ENCODE measurements around the gene DICER1.
"Not testable (repeated sequence)": the region's sequence is repeated elsewhere in the genome, so short reads cannot be mapped to it uniquely, and the experiment has no call there.

The DICER1 gene

GRCh38 chr14:95147597-95147996 is 9.7 kb downstream of the DICER1 start:
- no peak for DNase-seq

DNA sequence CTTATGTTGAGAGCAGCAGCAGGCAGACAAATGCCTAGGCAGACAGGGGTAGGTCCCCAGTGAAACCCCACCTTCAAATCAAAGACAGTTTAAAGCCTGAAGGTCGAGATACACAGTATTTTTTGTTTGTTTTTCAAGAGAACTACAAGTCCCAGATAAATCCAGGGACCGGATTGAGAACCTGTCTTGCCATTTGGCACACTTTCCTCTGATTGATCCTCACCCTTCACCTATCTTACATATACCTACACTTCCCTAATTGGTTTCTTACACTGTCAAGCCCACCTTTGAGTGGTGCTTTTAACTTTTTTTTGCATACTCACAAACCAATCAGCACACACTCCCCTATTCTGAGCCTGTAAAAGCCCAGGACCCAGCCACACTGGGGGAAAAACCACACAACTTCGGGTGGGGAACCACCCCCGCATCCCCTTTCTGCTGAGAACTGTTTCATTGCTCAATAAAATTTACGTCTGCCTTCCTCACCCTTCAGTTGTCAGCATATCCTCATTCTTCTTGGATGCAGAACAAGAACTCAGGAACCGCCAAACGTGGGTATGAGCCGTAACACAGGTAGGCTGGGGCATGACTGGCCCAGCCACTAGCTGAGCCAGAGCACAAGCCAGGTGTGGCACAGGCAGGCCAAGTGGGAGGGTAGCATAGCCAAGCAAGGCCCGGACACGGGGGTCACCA is 11.1 kb downstream of the DICER1 start:
- no peak for DNase-seq

DNA sequence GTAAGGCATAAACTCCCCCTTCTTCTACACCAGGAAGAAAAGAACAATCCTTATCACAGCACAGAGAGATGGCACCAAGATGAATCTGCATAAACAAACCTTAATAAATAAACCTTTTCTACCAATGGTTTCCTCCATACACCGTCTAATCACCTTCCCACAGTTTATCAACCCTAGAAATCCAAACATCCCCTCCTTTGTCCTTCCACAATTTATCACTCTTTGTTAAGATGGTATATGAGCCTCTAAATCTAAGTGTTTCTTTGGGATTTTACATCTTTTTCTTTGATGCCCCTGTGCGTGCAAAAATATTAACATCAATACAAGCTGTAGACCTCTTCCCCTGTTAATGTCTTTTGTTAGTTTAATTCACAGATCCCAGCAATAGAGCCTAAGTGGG is 12.5 kb downstream of the DICER1 start:
- DNase-seq: no peak

GRCh38 chr14:95143808-95144620 is 13.3 kb downstream of the DICER1 start:
- no peak for DNase-seq

DNA sequence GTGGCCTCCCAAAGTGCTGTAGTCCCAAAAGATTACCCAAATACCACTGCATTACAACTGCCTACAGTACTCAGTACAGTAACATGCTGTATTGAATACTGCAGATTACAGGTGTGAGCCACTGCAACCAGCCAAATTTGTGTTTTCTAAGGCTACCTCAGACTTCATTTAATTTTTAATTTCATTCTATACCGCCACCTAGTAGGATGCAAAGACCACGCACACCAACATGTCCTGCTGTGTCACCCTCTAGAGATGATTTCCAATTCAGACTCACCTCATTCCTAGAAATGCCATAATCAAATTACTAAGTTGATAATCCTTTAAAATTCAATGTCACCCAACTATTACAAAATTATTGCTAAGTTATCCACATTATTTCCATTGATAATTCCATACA is 15.1 kb downstream of the DICER1 start:
- DNase-seq: no peak

DNA sequence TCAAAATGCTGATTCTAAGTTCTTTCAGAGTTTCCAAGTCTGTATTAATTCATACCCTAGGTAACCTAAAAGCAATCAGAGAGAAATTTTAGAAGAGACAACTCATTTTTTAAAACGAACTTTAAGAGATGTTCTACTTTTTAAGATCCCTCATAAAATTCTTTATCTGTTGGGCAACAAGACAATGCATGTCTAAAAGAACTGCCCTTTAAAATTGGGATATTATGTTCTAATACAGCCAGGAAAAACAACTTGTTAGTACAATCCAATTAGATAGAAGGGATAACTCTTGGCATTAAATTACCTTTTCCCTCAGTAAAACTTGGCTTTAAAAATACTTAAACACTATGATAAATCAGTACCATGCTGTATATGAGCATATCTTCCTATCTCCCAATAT is 15.6 kb downstream of the DICER1 start:
- DNase-seq: no peak

- no peak for DNase-seq
Measured at GRCh38 chr14:95140060-95140858, 17.1 kb downstream of the DICER1 start.

DNA sequence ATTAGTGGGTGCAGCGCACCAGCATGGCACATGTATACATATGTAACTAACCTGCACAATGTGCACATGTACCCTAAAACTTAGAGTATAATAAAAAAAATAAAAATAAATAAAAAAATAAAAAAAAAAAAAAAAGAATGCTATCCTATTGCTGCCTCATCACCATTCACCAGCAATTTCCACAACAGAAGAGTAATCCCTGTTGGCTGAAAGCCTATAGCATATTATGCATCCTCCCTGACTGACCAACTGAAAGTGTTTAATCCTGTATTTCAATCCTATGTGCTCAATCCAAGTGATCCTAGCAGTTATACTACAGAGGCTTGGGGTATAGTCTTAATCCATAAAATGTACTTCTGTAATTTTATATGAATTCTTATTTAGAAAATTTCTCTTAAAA is 18.5 kb downstream of the DICER1 start:
- DNase-seq: no peak

DNA sequence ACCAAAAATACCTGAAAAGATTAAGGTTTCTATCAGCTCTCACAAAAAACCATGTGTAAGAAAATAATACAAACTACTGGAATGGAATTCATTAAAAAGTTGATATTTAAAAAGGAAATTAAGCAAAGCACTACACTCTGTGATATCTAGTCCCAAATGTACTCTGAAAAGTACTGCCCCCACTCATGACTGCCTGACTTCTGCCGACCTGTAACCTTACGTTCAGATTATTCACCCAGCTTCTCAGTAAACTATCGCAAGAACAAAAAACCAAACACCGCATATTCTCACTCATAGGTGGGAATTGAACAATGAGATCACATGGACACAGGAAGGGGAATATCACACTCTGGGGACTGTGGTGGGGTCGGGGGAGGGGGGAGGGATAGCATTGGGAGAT is 18.9 kb downstream of the DICER1 start:
- DNase-seq: not testable (repeated sequence)

- DNase-seq: no peak
Measured at GRCh38 chr14:95137804-95138167, 19.5 kb downstream of the DICER1 start.

DNA sequence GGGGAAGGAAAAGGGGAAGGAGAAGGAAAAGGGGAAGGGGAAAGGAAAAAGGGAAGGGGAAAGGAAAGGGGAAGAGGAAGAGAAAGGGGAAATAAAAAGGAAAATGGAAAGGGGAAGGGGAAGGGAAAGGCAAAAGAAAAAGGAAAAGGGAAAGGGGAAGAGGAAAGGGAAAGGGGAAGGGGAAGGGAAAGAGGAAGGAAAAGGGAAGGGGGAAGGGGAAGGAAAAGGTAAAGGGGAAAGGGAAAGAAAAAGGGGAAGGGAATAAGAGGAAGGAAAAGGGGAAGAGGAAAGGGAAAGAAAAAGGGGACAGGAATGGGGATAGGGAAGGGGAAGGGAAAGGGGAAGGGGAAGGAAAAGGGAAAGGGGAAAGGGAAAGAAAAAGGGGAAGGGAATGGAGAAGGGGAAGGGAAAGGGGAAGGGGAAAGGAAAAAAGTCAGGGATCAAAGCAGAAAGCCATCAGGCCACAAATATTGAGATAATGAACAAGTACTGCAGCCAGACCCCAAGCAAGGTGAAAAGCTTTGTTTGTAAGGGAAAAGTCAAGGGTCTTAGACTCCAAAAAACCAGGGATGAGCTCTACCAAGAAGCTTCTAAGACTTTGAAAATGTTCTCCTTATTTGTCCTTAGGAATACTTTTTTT is 20.0 kb downstream of the DICER1 start:
- no peak for DNase-seq

DNA sequence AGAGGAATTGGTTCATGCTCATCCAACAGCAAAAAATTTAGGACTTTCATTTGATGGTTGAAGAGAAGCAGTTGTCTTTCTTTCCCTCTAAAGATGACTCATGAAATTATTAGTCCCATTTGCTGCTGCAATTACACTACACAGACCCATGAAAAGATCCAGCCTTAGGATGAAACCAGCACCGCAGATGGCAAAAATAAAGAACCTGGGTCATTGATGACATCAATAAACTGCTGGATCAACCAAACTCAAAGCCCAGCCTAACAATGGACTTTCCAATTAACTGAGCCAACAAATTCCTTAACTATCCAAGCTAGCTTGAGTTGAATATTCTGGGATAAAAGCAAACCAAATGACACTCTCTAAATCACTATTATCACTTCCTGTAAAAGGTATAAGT is 20.7 kb downstream of the DICER1 start:
- no peak for DNase-seq

DNA sequence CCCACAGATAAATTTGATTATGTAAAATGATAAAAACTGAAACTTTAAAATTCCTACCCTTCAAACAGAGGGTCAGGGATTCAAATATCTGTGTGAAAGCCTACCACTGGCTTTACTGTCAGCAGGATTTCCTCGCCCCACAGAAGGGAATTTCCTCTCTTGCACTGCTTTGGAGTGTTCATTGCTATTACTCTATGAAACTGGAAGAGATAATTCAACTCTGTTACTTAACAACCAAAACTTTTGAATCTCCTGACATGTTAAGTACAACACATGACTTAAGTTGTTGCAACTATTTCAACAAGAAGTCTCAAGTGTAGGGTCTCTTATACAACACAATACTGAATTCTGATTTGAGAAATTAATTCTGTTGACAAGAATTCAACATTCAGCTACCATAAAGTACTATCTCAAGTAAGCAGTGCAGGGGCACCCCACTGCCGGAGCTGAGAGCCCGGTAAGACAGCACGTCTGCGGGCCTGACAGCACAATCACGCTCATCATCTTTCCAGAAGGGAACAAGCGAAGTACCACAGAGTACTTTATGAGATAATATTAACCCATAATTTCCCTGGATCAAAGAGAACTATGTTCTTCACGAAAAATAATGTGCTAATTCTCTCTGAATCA is 22.9 kb downstream of the DICER1 start:
- DNase-seq: no peak

- DNase-seq: no peak
Measured at GRCh38 chr14:95133282-95133681, 24.0 kb downstream of the DICER1 start.

DNA sequence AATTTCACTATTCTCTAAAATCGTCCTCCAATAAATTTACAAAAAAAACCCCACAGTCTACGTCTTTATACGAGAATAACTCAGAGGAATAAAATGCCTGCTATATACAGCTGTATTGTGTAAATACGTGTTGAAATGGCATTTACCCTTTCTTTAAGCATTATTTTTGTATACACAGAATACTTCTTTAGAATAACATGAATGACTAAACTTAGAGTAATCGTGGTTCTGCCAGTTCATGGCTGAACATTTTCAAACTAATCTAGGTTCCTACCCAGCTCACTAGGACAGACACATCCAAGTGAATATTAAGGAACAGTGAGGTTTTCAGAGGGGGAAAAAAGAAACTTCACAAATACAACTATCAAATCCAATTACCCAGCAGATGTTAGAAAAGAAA is 24.6 kb downstream of the DICER1 start:
- DNase-seq: no peak

DNA sequence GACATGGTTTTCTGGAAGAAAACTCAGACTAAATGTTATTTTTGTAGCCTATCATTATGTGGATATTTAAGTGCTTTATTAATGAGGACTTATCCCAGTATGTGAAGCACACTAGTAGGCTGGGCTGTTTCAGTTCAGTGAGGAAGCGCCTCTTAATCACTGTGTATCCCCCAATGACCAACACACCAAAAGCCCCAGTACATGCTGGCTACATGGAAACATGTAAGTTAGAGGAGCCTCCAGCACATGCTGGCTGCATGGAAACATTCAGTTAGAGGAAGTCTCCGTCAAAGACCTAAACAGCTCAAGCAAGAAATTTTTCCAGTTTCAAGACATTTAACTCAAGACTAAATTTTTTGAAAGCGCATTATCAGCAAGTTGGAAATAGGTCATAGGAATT is 26.8 kb downstream of the DICER1 start:
- no peak for DNase-seq

- no peak for DNase-seq
Measured at GRCh38 chr14:95128140-95128539, 29.2 kb downstream of the DICER1 start.

- no peak for DNase-seq
Measured at GRCh38 chr14:95127531-95127911, 29.8 kb downstream of the DICER1 start.

- DNase-seq: no peak
Measured at GRCh38 chr14:95126906-95127530, 30.3 kb downstream of the DICER1 start.

DNA sequence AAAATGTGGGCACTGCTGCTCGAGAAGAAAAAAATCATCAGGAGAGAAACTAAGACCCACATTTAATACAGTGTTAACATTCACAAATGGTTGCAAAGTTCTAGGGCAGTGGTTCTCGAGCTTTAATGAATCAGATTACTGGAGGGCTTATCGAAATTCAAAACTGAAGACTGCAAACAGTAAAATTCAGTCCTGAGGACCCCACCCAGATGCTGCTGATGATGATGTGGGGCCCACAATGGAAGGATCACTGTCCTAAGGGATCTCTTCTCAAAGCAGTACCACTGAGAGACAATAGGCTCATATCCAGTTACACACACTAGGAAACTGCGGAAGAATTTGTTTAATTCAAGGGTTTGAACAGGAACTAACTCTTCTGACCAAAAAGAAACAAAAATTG is 31.4 kb downstream of the DICER1 start:
- no peak for DNase-seq

DNA sequence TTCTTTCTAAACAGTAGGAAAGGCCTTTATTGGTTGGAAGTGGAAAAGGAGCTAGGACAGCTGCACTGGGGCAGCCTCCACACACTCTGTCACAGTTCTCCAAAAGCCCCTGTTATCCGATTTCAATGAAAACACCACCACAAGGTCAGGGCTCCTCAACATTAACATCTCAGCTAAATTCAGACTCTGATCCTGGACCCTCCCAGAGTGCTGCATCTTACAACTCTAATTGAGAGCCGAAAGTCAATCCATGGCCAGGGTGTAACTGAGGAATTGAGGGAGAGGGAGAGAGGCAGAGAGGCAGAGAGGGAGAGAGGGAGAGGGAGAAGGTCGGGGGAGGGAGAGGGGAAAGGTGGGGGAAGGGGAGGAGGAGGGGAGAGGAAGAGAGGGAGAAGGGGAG is 32.1 kb downstream of the DICER1 start:
- DNase-seq: no peak

DNA sequence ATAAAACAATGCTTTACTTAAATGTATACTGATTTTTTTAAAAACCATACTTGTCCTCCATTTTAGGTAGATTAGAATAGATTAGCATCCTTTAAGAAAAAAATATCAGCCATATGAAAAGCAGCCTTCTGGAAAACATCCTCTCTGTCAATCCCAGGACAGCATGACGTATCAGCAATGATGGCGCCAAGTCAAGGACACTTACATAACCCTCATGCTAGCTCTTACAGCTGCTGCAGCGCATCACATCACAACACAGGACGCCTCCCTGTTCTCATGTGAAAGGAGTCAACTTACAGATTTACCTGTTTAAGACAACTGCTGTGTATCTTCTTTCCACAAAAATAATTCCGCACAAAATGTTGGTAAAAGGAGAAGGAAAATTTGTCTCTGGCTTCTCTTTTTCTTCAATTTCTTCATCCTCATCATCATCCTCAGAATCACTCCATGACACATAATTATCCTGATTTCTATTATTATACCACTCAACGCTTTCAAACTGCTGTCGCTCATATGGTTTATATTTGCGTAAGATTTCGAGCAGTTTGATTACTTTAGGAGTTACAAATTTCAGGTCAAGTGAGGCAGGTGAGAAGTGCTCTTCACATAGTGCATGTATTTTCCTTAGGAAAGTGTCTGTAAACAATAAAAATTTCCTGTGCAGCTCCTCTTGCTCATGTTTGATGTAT is 33.3 kb downstream of the DICER1 start:
- no peak for DNase-seq
